Keratinocyte (primary cell): Measurements from ENCODE around the gene NDUFAF5.

ENCODE experiments used
- EZH2 ChIP-seq: IDR thresholded peaks from one replicate; pipeline ENCODE4 v1.6.1; 2012; ENCODE audit warnings: inconsistent platforms, mild to moderate bottlenecking, low read length, moderate library complexity
- TF ChIP-seq, protein P1 (sequence below), 3 experiments: IDR thresholded peaks in 1 of 3; conservative IDR thresholded peaks in 1 of 3; optimal IDR thresholded peaks in 1 of 3; 2 replicates in 2 of 3; 3 replicates in 1 of 3; pipeline versions ENCODE3 to v1.5.1; 2011; ENCODE audit warnings: low read length in 3 of 3, mild to moderate bottlenecking in 3 of 3, moderate library complexity in 2 of 3, control low read depth in 1 of 3, inconsistent platforms in 1 of 3; ENCODE audit not compliant: insufficient read depth in 2 of 3; ENCODE audit errors: extremely low read depth in 1 of 3

DNA sequence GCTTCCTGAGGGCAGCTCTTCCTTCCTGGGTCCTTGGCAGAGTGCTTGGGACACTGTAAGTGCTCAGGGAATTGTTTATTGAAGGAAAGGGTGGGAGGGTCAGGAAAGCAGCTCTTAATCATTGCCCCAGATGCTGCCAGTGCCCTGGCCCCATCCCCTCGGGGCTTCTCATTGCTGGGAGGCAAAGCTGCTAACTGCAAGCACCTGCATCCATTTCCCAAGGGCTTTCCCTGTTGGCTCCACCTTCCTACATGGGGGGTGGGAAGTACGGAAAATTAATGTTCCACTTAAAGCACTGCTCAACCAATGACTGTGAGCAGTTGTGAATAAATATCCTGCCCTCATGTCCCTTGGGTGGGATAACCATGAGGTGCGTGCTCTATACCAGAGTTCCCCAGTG is 56.4 kb downstream of the NDUFAF5 start:
- TF ChIP-seq, protein P1, sequence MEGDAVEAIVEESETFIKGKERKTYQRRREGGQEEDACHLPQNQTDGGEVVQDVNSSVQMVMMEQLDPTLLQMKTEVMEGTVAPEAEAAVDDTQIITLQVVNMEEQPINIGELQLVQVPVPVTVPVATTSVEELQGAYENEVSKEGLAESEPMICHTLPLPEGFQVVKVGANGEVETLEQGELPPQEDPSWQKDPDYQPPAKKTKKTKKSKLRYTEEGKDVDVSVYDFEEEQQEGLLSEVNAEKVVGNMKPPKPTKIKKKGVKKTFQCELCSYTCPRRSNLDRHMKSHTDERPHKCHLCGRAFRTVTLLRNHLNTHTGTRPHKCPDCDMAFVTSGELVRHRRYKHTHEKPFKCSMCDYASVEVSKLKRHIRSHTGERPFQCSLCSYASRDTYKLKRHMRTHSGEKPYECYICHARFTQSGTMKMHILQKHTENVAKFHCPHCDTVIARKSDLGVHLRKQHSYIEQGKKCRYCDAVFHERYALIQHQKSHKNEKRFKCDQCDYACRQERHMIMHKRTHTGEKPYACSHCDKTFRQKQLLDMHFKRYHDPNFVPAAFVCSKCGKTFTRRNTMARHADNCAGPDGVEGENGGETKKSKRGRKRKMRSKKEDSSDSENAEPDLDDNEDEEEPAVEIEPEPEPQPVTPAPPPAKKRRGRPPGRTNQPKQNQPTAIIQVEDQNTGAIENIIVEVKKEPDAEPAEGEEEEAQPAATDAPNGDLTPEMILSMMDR (optimal IDR thresholded peaks at IDR 0.05 in 1 of 3, IDR thresholded peaks at IDR 0.05 in 1 of 3, conservative IDR thresholded peaks at IDR 0.05 in 1 of 3; ENCODE audit: extremely low read depth in 1 of 3, insufficient read depth in 2 of 3, low read length in 3 of 3), result no peak
- TF ChIP-seq EZH2, result no peak
